Lower leg skin (tissue), 3 donors: ENCODE data around the gene ASS1.

ENCODE experiments used
- POLR2A ChIP-seq, 2 donors: fragments of 450-650 bp; IDR thresholded peaks; one replicate each; pipeline ENCODE4 v1.6.1; 2016 to 2017; ENCODE audit warnings: antibody characterized with exemption in 2 of 2, mild to moderate bottlenecking in 1 of 2, moderate library complexity in 1 of 2
- TF ChIP-seq, protein P1 (sequence below), 3 donors: fragments of 450-650 bp; IDR thresholded peaks; one replicate each; pipeline ENCODE4 v1.5.1; 2016; ENCODE audit warnings: antibody characterized with exemption in 3 of 3, mild to moderate bottlenecking in 3 of 3, moderate library complexity in 2 of 3

- TF ChIP-seq, protein P1, sequence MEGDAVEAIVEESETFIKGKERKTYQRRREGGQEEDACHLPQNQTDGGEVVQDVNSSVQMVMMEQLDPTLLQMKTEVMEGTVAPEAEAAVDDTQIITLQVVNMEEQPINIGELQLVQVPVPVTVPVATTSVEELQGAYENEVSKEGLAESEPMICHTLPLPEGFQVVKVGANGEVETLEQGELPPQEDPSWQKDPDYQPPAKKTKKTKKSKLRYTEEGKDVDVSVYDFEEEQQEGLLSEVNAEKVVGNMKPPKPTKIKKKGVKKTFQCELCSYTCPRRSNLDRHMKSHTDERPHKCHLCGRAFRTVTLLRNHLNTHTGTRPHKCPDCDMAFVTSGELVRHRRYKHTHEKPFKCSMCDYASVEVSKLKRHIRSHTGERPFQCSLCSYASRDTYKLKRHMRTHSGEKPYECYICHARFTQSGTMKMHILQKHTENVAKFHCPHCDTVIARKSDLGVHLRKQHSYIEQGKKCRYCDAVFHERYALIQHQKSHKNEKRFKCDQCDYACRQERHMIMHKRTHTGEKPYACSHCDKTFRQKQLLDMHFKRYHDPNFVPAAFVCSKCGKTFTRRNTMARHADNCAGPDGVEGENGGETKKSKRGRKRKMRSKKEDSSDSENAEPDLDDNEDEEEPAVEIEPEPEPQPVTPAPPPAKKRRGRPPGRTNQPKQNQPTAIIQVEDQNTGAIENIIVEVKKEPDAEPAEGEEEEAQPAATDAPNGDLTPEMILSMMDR (IDR thresholded peaks at IDR 0.05), result no peak
- TF ChIP-seq POLR2A (IDR thresholded peaks at IDR 0.05), result no peak
These were observed 38.7 kb downstream of the ASS1 start for GRCh38 chr9:130483371-130483971.
